GM18867 (cell line): ENCODE data around the gene SCUBE2.

Experiments used
- ATAC-seq: cut with Tn5 transposase; IDR thresholded peaks from one replicate; pipeline ENCODE4 v1.9.1; 2021; ENCODE audit warnings: mild to moderate bottlenecking, moderate library complexity; ENCODE audit not compliant: unreplicated experiment

Gene SCUBE2

GRCh38 chr11:9076046-9076445 lies 15.4 kb downstream of the SCUBE2 start:
- no peak for ATAC-seq

- ATAC-seq = no peak
Observed at GRCh38 chr11:9075556-9075955, 15.8 kb downstream of the SCUBE2 start.

DNA sequence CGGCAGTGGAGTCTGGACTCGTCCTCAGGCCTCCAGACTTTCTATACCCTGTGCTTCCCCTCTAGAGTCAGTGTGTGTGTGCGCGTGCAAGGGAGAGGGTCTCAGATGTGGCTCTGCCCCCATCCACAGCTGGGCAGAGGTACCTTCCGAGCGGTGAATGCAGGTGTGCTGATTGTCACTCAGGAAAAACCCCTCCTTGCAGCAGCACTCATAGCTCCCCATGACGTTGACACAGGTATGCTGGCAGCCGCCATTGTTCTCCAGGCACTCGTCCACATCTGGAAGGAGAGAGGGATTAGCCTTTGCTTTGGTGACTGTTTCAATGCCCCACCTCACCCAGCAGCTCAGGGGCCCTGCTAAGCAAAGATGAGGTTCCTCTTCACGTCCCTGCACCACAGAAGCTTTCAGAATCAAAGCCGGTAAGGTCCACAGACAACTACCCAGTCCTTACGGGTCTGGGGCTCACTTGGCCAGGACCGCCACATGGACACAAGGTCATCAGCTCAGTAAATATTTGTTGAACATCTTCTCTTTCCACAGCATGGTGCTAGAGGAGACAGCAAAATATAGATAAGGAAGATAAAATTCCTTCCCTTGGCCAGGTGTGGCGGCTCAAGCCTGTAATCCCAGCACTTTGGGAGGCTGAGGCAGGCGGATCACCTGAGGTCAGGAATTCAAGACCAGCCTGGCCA lies 16.9 kb downstream of the SCUBE2 start:
- ATAC-seq = no peak

- no peak for ATAC-seq
Observed at GRCh38 chr11:9073466-9074225, 17.8 kb downstream of the SCUBE2 start.

- no peak for ATAC-seq
Observed at GRCh38 chr11:9072626-9073176, 18.7 kb downstream of the SCUBE2 start.

- ATAC-seq = no peak
Observed at GRCh38 chr11:9071692-9072091, 19.7 kb downstream of the SCUBE2 start.

GRCh38 chr11:9070749-9071491 lies 20.5 kb downstream of the SCUBE2 start:
- ATAC-seq = no peak

GRCh38 chr11:9069862-9070470 lies 21.4 kb downstream of the SCUBE2 start:
- no peak for ATAC-seq

DNA sequence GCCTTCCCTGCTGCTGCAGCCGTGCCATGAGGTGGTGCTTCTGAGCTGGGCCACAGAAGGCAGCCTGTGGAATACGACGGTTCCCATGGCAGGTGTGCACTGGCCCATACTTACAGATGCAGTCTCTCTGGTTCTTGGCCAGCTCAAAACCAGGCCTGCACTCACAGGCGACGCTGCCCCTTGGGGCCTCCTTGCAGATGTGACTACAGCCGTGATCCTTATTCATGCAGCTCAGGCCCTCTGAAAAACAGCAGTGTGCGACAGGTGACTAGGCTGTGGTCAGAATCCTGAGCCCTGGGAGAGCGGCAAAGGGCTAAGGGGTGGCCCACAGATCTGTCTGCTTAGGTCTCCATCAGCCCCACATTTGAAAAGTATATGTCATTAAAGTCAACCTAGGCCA lies 22.1 kb downstream of the SCUBE2 start:
- no peak for ATAC-seq

GRCh38 chr11:9066433-9066925 lies 24.9 kb downstream of the SCUBE2 start:
- no peak for ATAC-seq

GRCh38 chr11:9065607-9066432 lies 25.6 kb downstream of the SCUBE2 start:
- no peak for ATAC-seq

- ATAC-seq = no peak
Observed at GRCh38 chr11:9061807-9062206, 29.6 kb downstream of the SCUBE2 start.

GRCh38 chr11:9060700-9061111 lies 30.7 kb downstream of the SCUBE2 start:
- ATAC-seq = peak; percentile 98

DNA sequence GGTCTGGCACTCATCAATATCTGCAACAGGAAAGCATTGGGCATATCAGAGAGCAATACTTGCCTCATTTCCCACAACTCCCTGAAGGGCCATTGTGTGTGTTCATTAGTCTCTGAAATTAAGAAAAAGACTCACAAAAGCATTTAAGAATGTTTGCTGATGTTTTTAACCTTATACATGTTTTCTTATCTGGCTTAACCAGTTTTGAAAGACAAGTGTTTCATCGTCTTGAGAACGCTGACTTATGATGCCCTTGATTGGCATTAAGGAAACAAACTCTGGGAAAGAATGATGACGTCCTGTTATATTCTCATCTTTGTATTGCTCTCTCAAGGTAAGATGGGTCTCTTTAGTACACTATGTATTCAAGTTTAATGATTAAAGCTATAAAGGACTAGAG lies 32.0 kb downstream of the SCUBE2 start:
- no peak for ATAC-seq

DNA sequence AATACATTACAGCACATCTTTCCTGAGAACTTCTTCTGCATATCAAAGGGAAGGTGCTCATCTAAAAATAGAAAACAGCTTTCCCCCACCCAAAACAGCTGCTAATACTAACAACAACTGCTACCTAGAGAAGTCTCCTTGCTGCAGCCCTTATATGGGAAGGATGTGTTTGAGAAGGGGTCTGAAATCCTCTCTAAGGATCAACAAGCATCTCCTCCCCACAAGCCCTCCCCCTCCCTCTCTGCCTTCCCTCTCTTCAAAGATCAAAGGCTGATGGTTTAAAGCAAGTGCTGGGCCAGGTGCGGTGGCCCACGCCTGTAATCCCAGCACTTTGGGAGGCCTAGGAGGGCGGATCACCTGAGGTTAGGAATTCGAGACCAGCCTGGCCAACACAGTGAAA lies 33.5 kb downstream of the SCUBE2 start:
- ATAC-seq = no peak

- ATAC-seq = no peak
Observed at GRCh38 chr11:9057007-9057406, 34.4 kb downstream of the SCUBE2 start.

DNA sequence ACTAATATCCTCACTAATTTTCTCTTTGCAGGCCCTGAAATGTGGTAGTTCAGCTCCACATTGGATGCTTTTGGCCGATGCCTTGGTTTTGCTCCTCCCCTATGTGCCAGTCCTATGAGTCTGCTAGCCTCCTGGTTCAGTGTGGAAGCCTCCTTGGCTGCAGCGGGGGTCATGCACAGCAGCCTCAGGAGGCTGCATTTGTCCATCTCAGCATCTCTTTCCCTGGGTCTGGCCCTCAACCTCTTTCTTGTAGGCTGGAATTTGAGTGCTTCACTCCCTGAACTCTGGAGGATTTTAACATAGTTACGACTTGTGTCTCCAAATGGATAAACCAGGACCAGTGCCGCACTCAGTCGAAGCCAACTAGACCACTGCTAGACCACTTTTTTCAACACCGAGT lies 34.9 kb downstream of the SCUBE2 start:
- no peak for ATAC-seq

DNA sequence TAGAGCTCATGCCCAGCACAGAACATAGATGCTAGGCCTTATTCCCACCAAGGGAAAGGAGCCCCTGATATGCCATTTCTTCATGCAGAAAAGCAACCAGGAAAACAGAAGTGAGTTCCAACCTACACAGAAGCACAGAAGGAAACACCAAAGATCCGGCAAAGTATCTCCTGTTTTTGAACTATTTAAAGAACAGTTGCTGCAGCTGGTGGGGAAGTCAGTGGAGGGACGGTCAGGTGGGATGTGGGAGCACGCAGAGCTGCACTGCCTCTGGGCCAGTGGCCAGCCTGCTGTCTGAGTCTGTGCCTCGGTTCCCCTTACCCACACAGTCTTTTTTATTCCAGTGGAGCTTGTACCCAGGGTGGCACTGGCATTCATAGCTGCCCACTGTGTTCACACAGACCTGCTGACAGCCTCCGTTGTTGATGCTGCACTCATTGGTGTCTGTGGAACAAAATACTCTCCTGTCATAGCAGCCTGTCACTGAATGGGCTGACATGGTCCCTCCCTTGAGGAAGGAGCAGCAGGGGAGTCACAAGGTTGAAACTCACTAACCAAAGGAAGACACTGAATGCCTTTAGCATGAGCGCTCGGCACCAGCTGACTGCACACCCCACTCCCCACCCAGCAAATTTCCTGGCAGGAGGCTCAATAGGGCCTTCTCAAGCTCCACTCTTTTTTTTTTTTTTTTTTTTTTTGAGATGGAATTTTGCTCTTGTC lies 37.9 kb downstream of the SCUBE2 start:
- ATAC-seq = no peak

DNA sequence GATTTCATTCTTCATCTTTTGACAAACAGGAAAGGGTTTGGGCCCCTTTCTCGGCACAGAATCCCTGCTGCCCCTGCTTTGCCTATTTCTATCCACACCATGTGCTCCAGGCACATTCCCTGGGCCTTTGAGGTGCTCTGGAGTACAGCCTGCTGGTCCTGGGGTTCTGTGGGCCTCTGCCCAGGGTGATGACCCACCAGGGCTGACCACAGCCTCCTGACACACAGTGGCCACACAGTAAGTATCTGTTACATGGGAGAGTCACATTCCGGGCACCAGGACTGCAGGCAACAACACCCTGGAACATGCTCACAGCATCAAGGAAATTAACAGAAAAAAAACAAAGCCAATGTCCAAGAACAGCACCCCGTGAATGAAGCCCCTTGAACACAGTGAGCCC lies 39.1 kb downstream of the SCUBE2 start:
- ATAC-seq = no peak
